Measurements from ENCODE around the gene FHOD1.

FHOD1 gene

GRCh38 chr16:67199808-67200198 is 47.5 kb downstream of the FHOD1 start:
- in situ Hi-C loops (cut with MboI; ENCODE audit: low pct_unique_long_range_greater_than_20kb, low sequenced_read_pairs, unreplicated experiment), result no loop called here
- no peak for DNase-seq (ENCODE audit: low spot score)
- TF ChIP-seq, protein P1, sequence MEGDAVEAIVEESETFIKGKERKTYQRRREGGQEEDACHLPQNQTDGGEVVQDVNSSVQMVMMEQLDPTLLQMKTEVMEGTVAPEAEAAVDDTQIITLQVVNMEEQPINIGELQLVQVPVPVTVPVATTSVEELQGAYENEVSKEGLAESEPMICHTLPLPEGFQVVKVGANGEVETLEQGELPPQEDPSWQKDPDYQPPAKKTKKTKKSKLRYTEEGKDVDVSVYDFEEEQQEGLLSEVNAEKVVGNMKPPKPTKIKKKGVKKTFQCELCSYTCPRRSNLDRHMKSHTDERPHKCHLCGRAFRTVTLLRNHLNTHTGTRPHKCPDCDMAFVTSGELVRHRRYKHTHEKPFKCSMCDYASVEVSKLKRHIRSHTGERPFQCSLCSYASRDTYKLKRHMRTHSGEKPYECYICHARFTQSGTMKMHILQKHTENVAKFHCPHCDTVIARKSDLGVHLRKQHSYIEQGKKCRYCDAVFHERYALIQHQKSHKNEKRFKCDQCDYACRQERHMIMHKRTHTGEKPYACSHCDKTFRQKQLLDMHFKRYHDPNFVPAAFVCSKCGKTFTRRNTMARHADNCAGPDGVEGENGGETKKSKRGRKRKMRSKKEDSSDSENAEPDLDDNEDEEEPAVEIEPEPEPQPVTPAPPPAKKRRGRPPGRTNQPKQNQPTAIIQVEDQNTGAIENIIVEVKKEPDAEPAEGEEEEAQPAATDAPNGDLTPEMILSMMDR (IDR thresholded peaks at IDR 0.05; ENCODE audit: extremely low read depth, insufficient read depth, missing control alignments), result peak; percentile 5

GRCh38 chr16:67199011-67199807 is 48.1 kb downstream of the FHOD1 start, which contains the start of gene ELMO3:
TSS of gene ELMO3 (plus strand) at chr16:67199131. CDS start at chr16:67199327, 196 bp downstream.
- in situ Hi-C loops (cut with MboI; ENCODE audit: low pct_unique_long_range_greater_than_20kb, low sequenced_read_pairs, unreplicated experiment), result no loop called here
- DNase-seq (ENCODE audit: low spot score), result no peak
- TF ChIP-seq, protein P1 (IDR thresholded peaks at IDR 0.05; ENCODE audit: extremely low read depth, insufficient read depth, missing control alignments), result no peak

DNA sequence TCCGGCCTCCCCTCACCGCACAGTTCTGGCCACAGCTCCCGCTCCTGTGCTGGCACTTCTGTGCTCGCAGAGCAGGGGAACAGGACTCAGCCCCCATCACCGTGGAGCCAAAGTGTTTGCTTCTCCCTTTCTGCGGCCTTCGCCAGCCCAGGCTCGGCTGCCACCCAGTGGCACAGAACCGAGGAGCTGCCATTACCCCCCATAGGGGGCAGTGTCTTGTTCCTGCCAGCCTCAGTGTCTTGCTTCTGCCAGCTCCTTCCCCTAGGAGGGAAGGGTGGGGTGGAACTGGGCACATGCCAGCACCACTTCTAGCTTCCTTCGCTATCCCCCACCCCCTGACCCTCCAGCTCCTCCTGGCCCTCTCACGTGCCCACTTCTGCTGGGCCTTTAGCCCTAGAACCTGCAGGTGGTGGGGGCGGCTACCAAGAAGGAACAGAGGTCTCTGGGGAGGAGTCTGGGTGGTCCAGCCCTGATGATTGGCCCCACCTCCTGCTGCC is 49.0 kb downstream of the FHOD1 start:
- DNase-seq (ENCODE audit: low spot score), result peak; percentile 69
- TF ChIP-seq, protein P1 (IDR thresholded peaks at IDR 0.05; ENCODE audit: extremely low read depth, insufficient read depth, missing control alignments), result peak; percentile 44
- in situ Hi-C loops (cut with MboI; ENCODE audit: low pct_unique_long_range_greater_than_20kb, low sequenced_read_pairs, unreplicated experiment), result no loop called here

- in situ Hi-C loops (cut with MboI; ENCODE audit: low pct_unique_long_range_greater_than_20kb, low sequenced_read_pairs, unreplicated experiment), result no loop called here
- DNase-seq (ENCODE audit: low spot score), result no peak
- TF ChIP-seq, protein P1 (IDR thresholded peaks at IDR 0.05; ENCODE audit: extremely low read depth, insufficient read depth, missing control alignments), result no peak
These were observed 49.6 kb downstream of the FHOD1 start for GRCh38 chr16:67197704-67198103.

- in situ Hi-C loops (cut with MboI; ENCODE audit: low pct_unique_long_range_greater_than_20kb, low sequenced_read_pairs, unreplicated experiment), result no loop called here
- no peak for DNase-seq (ENCODE audit: low spot score)
- TF ChIP-seq, protein P1 (IDR thresholded peaks at IDR 0.05; ENCODE audit: extremely low read depth, insufficient read depth, missing control alignments), result no peak
These were observed 50.4 kb downstream of the FHOD1 start for GRCh38 chr16:67196881-67197280.

- DNase-seq (ENCODE audit: low spot score), result no peak
- in situ Hi-C loops (cut with MboI; ENCODE audit: low pct_unique_long_range_greater_than_20kb, low sequenced_read_pairs, unreplicated experiment), result no loop called here
- TF ChIP-seq, protein P1 (IDR thresholded peaks at IDR 0.05; ENCODE audit: extremely low read depth, insufficient read depth, missing control alignments), result no peak
These were observed 51.6 kb downstream of the FHOD1 start for GRCh38 chr16:67195676-67196075.
